Activated naive CD4-positive, alpha-beta T cell (primary cell): Measurements from ENCODE around the gene ARFGEF3.
"Not testable (repeated sequence)": the region's sequence is repeated elsewhere in the genome, so short reads cannot be mapped to it uniquely, and the experiment has no call there.

ENCODE experiments used
- DNase-seq, 4 experiments: peaks; one replicate each; lab custom pipeline; 2025; lab: John Stamatoyannopoulos, UW

ARFGEF3 gene

DNA sequence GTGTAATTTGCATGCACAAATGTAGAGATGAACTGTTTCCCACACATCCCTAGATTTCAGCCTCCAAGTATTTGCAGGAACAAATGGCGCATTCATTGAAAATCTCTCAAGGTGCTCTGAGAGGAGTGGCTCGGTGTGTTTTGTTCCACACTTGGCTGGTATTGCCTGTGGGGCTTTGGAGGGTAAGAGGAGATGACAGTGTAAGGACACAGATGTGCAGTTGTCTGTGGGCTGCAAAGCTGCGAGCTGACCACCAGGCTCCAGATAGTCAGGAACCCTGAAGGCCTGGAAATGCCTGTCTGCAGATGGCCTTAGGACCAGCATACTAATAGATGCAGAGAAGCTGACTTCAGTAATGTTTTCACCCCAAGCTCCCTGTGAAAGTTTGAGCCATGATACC lies 114.2 kb downstream of the ARFGEF3 start:
- DNase-seq: no peak

DNA sequence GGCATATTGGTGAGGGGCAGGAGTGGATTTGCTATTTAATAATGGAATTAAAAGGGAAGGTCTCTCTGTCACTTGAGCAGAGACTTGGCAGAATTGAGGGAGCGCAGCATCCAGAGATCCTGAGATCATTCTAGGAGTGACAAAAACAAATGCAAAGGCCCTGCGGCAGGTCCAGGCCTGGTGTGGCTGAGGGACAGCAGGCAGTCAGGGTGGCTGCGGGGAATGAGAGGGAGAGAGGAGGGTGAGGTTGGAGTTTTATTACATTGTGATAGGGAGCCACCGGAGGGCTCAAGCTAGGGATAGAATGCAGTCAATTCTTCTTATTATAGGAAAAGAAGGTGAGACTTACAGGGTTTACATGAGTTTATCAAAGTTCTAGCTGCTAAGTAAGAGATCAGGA lies 116.1 kb downstream of the ARFGEF3 start:
- DNase-seq: no peak

DNA sequence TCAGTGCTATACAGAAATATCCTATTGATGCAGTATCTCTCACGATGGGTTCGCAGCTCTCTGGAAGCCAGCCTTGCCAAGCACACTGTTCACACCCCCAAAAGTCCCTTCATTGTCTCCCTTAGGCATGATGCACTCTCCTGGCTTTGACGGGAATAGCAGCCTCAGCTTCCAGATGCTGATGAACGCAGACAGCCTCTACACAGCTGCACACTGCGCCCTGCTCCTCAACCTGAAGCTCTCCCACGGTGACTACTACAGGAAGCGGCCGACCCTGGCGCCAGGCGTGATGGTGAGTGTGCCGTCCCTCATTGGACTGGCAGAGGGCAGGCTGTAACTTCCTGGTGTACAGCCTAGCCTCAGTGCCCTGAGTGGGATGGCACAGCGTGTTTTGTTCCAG lies 116.6 kb downstream of the ARFGEF3 start:
- no peak for DNase-seq

DNA sequence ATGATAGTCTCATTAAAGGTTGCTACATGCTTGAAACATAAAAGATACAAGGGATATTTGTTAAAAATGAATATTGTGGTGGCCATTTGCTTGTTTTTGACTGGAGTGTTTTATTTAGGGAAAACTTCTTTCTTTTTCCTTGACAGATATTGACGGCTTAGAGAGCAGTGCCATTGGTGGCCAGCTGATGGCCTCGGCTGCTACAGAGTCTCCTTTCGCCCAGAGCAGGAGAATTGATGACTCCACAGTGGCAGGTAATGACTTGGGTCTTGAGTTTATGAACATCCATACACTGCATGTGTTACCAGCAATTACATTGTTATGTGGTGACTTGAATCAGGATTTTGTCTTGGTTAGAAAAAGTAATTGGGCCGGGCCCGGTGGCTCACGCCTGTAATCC lies 124.1 kb downstream of the ARFGEF3 start:
- DNase-seq: no peak

DNA sequence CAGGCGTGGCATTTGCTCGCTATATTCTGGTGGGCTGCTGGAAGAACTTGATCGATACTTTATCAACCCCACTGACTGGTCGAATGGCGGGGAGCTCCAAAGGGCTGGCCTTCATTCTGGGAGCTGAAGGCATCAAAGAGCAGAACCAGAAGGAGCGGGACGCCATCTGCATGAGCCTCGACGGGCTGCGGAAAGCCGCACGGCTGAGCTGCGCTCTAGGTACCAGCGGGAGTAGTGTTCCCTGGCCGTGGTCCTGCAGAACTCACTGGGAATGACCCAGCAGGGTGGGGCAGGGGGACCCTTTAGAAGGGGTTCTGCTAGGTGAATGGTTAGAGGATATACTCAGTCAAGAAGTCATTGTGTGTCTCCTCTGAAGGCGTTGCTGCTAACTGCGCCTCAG lies 125.0 kb downstream of the ARFGEF3 start:
- DNase-seq: no peak

DNA sequence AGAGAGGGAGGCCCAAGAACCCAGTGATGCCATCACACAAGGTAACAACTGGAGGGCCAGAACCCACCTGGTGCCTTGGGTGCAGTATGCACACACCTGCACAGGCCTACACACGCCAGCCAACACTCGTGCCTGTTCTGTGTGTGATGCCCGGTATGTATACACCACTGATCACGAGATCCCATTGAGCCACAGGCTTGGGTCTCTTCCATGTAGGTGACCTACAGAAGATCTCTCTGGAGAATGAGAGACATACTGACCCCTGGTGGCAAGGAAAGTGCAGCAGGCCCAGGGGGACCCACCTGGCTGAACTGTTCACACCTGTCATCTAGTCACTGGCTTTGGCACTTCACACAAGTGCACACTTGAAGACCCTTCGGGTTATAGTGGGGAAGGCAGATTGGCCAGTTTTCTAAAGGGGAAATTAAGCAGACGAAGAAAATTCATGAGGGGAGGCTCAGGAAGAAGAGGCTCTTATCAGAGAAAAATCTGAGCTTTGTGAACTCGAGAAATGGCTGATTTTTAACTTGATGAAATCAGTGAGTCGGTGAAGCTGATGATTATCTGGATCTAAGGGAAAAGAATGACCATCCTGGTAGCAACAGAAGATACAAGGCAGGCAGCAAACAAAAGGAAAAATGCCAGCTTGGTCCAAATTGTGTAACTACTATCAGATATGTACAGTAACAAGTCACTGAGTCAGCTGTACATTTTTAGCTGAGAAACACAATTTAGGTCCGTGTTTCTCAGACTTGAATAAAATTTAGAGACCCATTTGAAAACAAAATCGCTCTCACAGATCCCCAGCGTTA lies 125.6 kb downstream of the ARFGEF3 start:
- peak in 1 of 4 experiments; percentile 30 for DNase-seq

DNA sequence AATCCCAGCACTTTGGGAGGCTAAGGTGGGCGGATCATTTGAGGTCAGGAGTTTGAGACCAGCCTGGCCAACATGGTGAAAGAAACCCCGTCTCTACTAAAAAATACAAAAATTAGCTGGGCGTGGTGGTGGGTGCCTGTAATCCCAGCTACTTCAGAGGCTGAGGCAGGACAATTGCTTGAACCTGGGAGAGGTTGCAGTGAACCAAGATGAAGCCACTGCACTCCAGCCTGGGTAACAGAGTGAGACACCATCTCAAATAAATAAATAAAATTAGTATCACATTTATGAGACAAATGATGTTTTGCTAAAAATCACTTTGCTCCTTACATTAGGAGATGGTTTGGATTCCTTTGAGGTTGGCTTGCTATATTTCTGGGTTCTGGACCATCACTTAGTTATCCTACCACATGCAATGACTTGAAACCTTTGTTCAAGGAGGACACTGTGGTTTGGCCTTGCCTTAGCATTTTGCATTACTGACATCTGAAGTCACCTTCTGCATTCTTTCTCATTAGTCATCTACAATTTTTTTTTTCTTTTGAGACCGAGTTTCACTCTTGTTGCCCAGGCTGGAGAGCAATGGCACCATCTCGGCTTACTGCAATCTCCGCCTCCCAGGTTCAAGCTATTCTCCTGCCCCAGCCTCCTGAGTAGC lies 126.8 kb downstream of the ARFGEF3 start:
- not testable (repeated sequence) for DNase-seq

DNA sequence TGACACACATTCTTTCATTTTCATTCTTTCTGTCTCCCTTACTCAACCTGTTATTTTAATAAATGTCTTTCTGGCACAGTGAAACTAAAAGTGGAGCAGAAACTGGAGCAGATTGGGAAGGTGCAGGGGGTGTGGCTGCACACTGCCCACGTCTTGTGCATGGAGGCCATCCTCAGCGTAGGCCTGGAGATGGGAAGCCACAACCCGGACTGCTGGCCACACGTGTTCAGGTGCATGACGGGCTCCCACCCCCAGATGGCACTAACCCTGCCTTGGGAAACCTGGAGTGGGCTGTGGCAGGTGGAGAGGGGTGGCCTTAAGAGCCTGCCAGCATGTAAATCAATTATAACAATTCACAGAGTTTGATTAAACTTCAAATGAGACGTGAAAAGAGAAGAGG lies 128.0 kb downstream of the ARFGEF3 start:
- DNase-seq: no peak

DNA sequence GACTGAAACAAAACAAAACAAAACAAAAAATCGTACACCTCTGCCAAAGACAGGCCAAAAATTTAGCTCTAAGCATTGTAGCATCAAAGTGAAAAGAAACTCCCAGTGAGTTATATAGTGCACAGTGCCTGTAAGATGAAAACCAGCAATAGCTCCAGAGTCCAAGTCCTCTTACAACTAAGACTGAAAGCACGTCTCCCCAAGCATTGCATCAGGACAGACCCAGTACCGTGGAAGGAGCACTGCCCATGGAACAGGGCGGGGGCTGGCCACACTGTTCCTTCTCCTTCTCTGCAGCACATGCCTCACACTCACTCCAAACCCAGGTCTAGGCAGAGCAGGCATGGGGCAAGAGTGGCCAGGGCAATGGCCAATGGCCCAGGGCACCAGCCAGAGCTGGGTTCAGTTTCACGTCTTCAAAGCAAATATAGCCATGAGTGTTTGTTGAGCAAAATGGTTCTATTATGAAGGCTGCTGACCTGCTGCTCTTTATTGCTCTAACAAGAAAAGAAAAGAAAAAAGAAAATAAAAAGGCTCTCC lies 128.8 kb downstream of the ARFGEF3 start:
- DNase-seq: no peak

DNA sequence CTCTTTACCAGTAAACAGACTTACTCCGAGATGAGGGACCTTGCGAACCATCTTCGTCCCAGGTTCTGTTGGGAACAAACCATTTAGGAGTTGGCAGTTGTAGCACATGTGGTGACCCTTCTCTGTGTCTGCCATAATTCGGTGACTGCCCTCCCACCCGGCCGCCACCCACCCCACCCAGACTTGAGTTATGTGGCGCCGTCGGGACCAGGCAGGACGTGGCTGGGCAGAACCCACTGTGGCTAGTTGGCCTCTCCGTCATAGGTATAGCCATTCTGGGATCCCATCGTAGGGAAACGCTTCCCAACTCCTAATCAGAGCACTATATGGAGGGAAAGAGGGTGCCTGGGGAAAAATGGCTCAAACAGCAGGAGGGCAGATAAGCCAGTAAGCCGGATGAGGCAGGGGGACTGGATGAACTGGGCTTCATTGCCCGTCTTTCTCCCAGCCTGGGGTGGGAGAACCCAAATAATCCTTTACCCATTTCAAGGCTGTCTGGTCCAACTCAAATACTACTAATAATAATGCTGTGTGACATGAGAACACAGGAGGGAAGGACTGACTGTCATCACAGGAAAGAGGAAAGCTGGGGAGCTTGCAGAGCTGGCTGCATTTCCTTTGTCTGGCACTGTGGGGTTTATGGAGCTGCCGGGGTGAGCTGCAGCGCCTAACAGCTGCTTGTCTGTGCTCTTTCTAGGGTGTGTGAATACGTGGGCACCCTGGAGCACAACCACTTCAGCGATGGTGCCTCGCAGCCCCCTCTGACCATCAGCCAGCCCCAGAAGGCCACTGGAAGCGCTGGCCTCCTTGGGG lies 129.5 kb downstream of the ARFGEF3 start:
- no peak for DNase-seq

DNA sequence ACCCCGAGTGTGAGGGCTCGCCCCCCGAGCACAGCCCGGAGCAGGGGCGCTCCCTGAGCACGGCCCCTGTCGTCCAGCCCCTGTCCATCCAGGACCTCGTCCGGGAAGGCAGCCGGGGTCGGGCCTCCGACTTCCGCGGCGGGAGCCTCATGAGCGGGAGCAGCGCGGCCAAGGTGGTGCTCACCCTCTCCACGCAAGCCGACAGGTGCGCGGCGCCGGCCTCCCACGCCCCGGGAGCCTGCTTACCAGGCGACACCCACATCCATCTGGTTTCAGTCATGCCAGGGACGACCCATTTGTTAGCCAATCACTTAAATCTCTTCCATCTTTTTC lies 130.1 kb downstream of the ARFGEF3 start:
- no peak for DNase-seq

DNA sequence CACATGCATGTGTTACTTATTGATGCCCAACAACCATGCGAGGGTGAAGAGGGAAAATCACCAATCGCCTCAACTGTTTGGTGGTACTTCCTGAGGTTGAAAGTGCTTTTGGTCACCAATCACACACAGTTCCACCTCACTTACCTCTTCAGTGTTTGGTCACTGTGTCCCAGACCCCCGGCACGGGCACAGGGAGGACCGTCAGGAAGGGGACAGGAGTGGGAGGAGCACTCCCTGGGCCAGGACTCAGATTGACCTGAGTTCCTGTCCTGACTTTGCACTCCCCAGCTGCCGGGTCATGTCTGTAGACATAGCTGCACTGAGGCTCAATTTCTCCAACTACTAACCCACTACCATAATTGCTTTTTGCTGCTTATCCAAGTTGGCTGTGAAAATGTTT lies 130.7 kb downstream of the ARFGEF3 start:
- no peak for DNase-seq

DNA sequence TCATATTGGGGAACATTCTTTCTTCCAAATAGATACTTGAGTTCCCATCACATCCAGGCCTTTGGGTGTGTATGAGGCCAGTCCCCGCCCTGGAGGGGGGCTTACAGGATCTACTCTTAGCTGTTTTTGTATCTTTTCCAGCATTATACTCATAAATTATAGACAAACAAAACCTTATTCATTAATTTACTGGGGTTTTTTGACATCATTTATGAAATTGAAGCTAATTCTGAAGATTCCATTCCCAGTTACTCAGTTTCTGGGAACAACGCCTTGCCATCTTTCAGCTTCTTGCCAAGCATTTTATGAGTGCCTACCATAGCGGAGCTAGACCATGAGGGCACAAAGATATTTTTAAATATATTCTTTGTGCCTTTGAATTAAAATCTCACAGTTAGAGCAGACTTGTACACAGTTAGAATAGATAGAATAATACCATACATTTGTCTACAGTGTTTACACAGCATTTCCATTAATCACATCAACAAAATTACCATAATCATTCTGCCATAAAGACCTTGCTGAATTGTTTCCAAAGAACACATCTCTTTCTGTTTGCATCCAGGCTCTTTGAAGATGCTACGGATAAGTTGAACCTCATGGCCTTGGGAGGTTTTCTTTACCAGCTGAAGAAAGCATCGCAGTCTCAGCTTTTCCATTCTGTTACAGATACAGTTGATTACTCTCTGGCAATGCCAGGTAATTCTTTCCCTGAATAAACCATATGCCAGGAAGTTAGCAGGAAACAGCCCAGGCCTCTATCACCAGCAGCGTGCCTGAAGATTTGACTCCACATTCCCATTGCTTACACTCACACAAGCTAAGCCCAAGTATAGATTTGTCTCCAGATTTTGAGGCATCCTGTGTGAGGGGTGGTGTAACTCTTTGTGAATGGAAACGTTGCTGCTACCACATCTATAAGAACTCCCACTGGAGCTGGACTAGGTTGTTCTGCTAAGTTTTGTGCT lies 132.0 kb downstream of the ARFGEF3 start:
- DNase-seq: no peak

DNA sequence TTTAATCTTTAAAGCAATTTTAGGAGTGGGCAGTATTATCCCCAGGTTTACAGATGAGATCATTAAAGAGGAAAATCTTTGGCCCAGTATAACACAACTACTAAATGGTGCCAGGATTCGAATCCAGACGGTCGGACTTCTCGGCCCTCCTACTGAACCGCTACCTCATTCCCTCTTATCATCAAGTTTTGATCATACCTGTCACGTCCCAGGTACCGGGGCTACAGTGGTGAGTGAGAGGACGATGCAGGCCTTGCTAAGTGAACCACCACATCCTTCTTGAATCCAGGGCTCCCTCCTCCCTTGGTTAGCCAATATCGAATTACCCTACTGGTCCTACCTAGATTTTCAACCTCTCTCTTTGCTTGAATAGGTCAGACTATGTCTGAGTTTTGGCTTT lies 134.6 kb downstream of the ARFGEF3 start:
- DNase-seq: no peak

DNA sequence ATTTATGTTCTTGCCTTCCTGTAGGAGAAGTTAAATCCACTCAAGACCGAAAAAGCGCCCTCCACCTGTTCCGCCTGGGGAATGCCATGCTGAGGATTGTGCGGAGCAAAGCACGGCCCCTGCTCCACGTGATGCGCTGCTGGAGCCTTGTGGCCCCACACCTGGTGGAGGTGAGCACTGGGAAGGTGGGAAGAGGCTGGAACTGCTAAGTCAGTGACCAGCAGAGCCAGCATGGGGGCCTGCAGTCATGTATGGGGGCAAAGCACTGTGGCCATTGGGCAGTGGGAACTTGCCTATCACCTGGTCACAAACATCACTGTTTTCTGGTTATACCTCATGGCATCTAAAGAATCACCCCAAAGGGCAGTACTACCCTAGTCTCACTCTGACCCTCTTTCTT lies 135.0 kb downstream of the ARFGEF3 start:
- no peak for DNase-seq

DNA sequence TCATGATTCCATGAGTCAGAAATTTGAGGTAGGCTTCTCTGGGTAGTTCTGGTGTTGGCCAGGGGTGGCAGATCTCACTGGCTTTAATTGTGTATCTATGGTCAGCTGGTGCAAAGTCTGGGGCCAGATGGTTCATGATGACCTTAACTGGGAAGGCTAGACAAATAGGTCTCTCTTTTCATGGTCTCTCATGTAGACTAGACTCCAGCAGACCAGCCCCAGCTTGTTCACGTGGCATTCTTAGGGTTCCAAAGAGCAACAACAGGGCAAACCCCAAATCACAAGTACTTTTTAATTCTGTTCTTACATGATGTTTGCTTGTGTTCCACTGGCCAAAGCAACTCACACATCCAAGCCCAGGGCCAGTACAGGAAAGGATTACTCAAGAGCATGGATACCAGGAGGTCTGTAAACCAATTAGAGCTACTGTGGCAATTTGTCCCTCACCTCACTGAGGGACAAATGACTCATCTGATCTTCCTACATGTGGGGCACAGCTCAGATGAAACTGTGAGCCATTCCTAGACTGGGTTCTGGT lies 136.1 kb downstream of the ARFGEF3 start:
- DNase-seq: no peak

DNA sequence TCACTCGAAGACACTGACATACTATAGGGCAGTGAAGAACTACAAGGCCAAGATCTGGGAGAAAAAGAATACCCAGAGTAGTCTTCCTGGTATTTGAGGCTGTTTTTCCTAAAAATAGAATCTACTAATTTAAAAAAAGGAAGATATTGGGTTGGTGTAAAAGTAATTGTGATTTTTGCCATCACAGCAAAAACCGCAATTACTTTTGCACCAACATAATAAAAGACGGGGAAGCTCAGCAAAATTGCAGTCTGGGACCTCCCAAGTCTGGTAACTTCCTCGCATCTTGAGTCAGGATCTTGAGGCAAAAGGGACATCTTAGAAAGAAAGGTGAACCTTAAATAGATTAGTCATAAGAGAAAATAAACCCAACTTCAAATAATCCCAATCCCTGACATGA lies 138.7 kb downstream of the ARFGEF3 start:
- no peak for DNase-seq

DNA sequence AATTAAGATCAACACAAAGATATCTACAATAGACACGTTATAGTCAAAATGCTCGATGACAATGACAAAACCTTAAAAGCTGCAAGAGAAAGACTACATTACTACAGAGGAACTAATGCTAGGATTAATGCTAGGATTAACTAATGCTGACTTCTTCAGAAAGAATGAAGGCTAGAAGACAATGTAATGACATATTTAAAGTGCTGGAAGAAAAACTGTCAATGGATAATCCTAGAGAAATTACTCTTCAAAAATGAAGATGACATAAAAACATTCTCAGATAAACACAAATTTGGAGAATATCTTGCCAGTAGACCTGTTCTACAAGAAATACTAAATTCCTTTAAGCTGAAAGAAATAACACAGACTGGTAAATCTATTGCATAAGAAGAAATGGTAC lies 140.8 kb downstream of the ARFGEF3 start:
- DNase-seq: no peak

DNA sequence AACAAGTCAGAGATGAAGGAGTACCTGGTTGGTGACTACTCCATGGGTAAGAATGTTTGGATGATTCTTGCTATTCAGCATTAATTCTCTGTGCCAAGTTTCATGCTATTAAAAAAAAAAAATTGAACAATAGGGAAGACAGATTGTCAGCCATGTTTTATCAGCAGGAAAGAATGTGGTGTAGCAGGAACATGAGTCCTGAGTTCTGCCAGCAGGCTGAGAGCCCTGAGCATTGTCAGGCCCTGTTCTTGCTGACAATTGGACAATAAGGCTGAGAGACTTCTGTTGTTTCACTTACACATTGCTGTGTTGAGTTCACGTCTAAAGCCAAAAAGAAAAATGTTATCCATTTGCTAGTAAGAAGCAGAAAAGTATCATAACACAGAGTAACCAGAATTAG lies 145.6 kb downstream of the ARFGEF3 start:
- no peak for DNase-seq

DNA sequence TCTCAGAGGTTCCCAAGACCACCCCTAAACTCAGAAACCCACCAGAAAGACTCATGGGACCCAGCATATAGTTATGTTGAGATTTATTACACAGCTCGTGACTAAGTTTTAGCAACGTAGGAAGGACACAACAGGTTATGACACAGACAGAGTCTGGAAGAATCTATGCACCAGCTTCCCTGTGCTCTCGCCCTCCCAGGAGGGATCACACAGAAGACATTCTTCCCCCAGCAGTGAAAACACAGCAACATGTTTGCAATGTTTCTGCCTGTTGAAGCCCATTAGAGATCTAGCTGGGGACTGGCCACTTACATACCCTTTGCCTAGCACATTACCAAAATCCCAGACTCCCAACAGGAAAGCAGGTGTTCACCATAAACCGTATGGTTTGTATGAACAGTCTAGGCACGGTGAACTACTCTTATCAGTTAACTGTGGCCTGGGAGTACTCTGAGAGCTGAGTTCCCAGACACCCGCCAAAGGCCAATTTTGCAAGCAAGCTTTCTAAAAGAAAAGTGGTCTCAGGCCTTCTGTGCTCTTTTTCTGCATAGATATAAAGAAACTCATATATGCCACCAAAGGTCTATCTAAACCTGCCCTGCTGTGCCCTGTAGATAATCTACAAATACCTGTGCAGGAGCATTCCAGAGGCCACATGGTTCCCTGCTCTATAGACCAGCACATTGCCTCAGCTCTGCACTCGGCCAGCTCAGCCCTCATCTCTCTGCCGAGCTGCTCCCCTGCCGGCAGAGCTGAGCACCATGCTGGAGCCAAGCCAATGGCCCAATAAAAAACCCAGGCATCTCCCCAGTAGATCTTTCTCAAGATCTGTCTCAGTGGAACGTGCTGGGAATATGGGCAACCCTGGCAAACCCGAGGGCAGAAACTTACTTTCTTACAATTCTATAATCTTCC lies 146.3 kb downstream of the ARFGEF3 start:
- no peak for DNase-seq
